Measurements from ENCODE around the gene WDFY4. TPM values are rescaled to one million over a fixed set of nuclear protein-coding genes. Genes with fewer than 3 reads are reported as not detected.

WDFY4 gene
- total RNA-seq, 1 donor from 2014 or later: 10.1 TPM

GRCh38 chr10:48768144-48768766 lies 83.6 kb downstream of the WDFY4 start:
- no peak for DNase-seq (ENCODE audit: low spot score)

- no peak for DNase-seq (ENCODE audit: low spot score)
These were observed 84.3 kb downstream of the WDFY4 start for GRCh38 chr10:48768926-48769325.

- DNase-seq (ENCODE audit: low spot score): no peak
These were observed 85.2 kb downstream of the WDFY4 start for GRCh38 chr10:48769706-48770435.

- no peak for DNase-seq (ENCODE audit: low spot score)
These were observed 86.0 kb downstream of the WDFY4 start for GRCh38 chr10:48770561-48771089.

GRCh38 chr10:48771234-48771633 lies 86.6 kb downstream of the WDFY4 start:
- DNase-seq (ENCODE audit: low spot score): no peak

GRCh38 chr10:48772059-48772458 lies 87.4 kb downstream of the WDFY4 start:
- DNase-seq (ENCODE audit: low spot score): no peak

GRCh38 chr10:48773580-48773979 lies 88.9 kb downstream of the WDFY4 start:
- DNase-seq (ENCODE audit: low spot score): no peak

- no peak for DNase-seq (ENCODE audit: low spot score)
These were observed 89.9 kb downstream of the WDFY4 start for GRCh38 chr10:48774416-48775205.

- DNase-seq (ENCODE audit: low spot score): no peak
These were observed 90.5 kb downstream of the WDFY4 start for GRCh38 chr10:48775206-48775517.

GRCh38 chr10:48776005-48776522 lies 91.4 kb downstream of the WDFY4 start:
- no peak for DNase-seq (ENCODE audit: low spot score)

GRCh38 chr10:48776528-48776927 lies 91.9 kb downstream of the WDFY4 start:
- no peak for DNase-seq (ENCODE audit: low spot score)

- DNase-seq (ENCODE audit: low spot score): no peak
These were observed 92.4 kb downstream of the WDFY4 start for GRCh38 chr10:48777110-48777509.

GRCh38 chr10:48778193-48778857 lies 93.7 kb downstream of the WDFY4 start:
- no peak for DNase-seq (ENCODE audit: low spot score)

GRCh38 chr10:48779077-48779476 lies 94.4 kb downstream of the WDFY4 start:
- DNase-seq (ENCODE audit: low spot score): peak; percentile 67

GRCh38 chr10:48779546-48780152 lies 95.0 kb downstream of the WDFY4 start:
- no peak for DNase-seq (ENCODE audit: low spot score)

- no peak for DNase-seq (ENCODE audit: low spot score)
These were observed 95.7 kb downstream of the WDFY4 start for GRCh38 chr10:48780341-48780740.

GRCh38 chr10:48782386-48782785 lies 97.7 kb downstream of the WDFY4 start:
- no peak for DNase-seq (ENCODE audit: low spot score)

- DNase-seq (ENCODE audit: low spot score): no peak
These were observed 99.4 kb downstream of the WDFY4 start for GRCh38 chr10:48784031-48784430.

- no peak for DNase-seq (ENCODE audit: low spot score)
These were observed 101.1 kb downstream of the WDFY4 start for GRCh38 chr10:48785796-48786195.

GRCh38 chr10:48786606-48787282 lies 102.1 kb downstream of the WDFY4 start:
- DNase-seq (ENCODE audit: low spot score): no peak

Measured in mesenteric fat pad (tissue), 1 donor.